ENCODE measurements around the gene KRTAP10-11.
"Not testable (repeated sequence)": the region's sequence is repeated elsewhere in the genome, so short reads cannot be mapped to it uniquely, and the experiment has no call there.

The KRTAP10-11 gene

GRCh38 chr21:44646366-44647221 lies at the start of gene KRTAP10-11:
KRTAP10-11 (plus strand) TSS chr21:44646414; CDS start chr21:44646459, 45 bp downstream.
- DNase-seq, result peak; percentile 16

- DNase-seq, result no peak
These were observed 48.2 kb upstream of the KRTAP10-11 start for GRCh38 chr21:44598061-44598460.

- DNase-seq, result no peak
These were observed 46.8 kb upstream of the KRTAP10-11 start for GRCh38 chr21:44599264-44600029.

- not testable (repeated sequence) for DNase-seq
These were observed 45.9 kb upstream of the KRTAP10-11 start, which contains the start of gene KRTAP10-7 for GRCh38 chr21:44600118-44600978. KRTAP10-7 (plus strand) TSS chr21:44600597; CDS start chr21:44600622, 25 bp downstream.

GRCh38 chr21:44601091-44601490 lies 45.1 kb upstream of the KRTAP10-11 start:
- DNase-seq, result not testable (repeated sequence)

GRCh38 chr21:44601596-44602462 lies 44.4 kb upstream of the KRTAP10-11 start:
- no peak for DNase-seq

- DNase-seq, result no peak
These were observed 43.8 kb upstream of the KRTAP10-11 start for GRCh38 chr21:44602463-44602850.

- no peak for DNase-seq
These were observed 42.9 kb upstream of the KRTAP10-11 start for GRCh38 chr21:44603109-44603875.

- no peak for DNase-seq
These were observed 42.3 kb upstream of the KRTAP10-11 start for GRCh38 chr21:44603911-44604310.

GRCh38 chr21:44606495-44606894 lies 39.7 kb upstream of the KRTAP10-11 start:
- no peak for DNase-seq

- DNase-seq, result no peak
These were observed 37.0 kb upstream of the KRTAP10-11 start for GRCh38 chr21:44609193-44609592.

GRCh38 chr21:44610157-44610843 lies 35.9 kb upstream of the KRTAP10-11 start:
- DNase-seq, result not testable (repeated sequence)

GRCh38 chr21:44611551-44611950 lies 34.7 kb upstream of the KRTAP10-11 start:
- DNase-seq, result no peak

GRCh38 chr21:44612029-44612486 lies 34.2 kb upstream of the KRTAP10-11 start, which contains the start of gene KRTAP10-8:
KRTAP10-8 (plus strand) TSS chr21:44612079; CDS start chr21:44612101, 22 bp downstream.
- no peak for DNase-seq

- DNase-seq, result no peak
These were observed 33.5 kb upstream of the KRTAP10-11 start for GRCh38 chr21:44612669-44613229.

- DNase-seq, result no peak
These were observed 32.6 kb upstream of the KRTAP10-11 start for GRCh38 chr21:44613386-44614155.

- DNase-seq, result no peak
These were observed 32.0 kb upstream of the KRTAP10-11 start for GRCh38 chr21:44614161-44614631.

- DNase-seq, result no peak
These were observed 31.2 kb upstream of the KRTAP10-11 start for GRCh38 chr21:44614961-44615391.

- DNase-seq, result no peak
These were observed 30.7 kb upstream of the KRTAP10-11 start for GRCh38 chr21:44615466-44615865.
